ENCODE measurements around the gene PLPPR2.

DNA sequence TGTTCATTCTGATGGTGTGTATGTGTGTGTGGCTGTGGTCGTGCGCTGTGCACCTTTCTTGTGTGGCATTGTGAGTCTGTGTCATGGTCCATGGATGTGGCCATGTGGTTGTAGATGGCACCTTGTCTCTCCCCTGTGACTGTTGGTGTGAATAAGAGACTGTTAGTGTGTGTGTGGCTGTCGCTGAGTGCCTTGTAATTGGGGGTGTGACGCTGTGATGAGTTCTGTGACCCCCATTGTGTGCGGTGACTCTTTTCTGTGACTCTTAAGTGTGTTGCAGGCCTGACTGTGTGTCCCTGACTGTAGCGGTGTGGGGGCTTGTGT, 804 bp downstream of the PLPPR2 start:
- TF ChIP-seq CTCF (IDR thresholded peaks at IDR 0.05) (no peak), POLR2A (IDR thresholded peaks at IDR 0.05) (no peak)

All from ovary (tissue), 3 donors.